Vagina (tissue), 2 donors: ENCODE results near the gene CDKN2D. TPM values are rescaled to one million over a fixed set of nuclear protein-coding genes. Genes with fewer than 3 reads are reported as not detected.

Experiments
- DNase-seq, 2 donors: peaks; one replicate each; pipeline ENCODE4 v3.0.0-alpha.2; 2017; ENCODE audit errors: extremely low spot score in 2 of 2
- H3K27ac ChIP-seq: fragments of 200-600 bp; sonication (generic); one replicate; pipeline ENCODE4 v1.5.1; 2019
- H3K27me3 ChIP-seq: fragments of 200-600 bp; sonication (generic); one replicate; pipeline ENCODE4 v1.5.1; 2019
- H3K36me3 ChIP-seq, 2 donors: fragments of 200-600 bp; sonication (generic); one replicate each; pipeline ENCODE4 v1.5.1; 2017 to 2019
- H3K4me1 ChIP-seq: fragments of 200-600 bp; sonication (generic); one replicate; pipeline ENCODE4 v1.5.1; 2019
- H3K4me3 ChIP-seq, 2 donors: fragments of 200-600 bp; sonication (generic); 1 replicate in 1 of 2; 2 replicates in 1 of 2; pipeline ENCODE4 v1.5.1; 2016 to 2019
- H3K9me3 ChIP-seq: fragments of 200-600 bp; sonication (generic); one replicate; pipeline ENCODE4 v1.5.1; 2019
- CTCF ChIP-seq, 3 experiments: fragments of 450-650 bp in 2 of 3; fragments of 200-600 bp in 1 of 3; sonication (generic) in 1 of 3; IDR thresholded peaks; one replicate each; pipeline ENCODE4 v1.5.1; 2017 to 2019; ENCODE audit warnings: antibody characterized with exemption in 3 of 3, mild to moderate bottlenecking in 2 of 3, moderate library complexity in 2 of 3
- POLR2A ChIP-seq, 2 donors: fragments of 450-650 bp; IDR thresholded peaks; one replicate each; pipeline ENCODE4 v1.6.1; 2017; ENCODE audit warnings: antibody characterized with exemption in 2 of 2, mild to moderate bottlenecking in 2 of 2, moderate library complexity in 2 of 2
- POLR2AphosphoS5 ChIP-seq, 2 donors: sonication (generic); formaldehyde crosslinking; IDR thresholded peaks; one replicate each; pipeline ENCODE4 v1.9.0; 2017; ENCODE audit warnings: antibody characterized with exemption in 2 of 2, mild to moderate bottlenecking in 2 of 2, low read depth in 1 of 2; ENCODE audit not compliant: insufficient read depth in 1 of 2
- intact Hi-C: fragments of 100-400 bp; cut with DNase I; formaldehyde crosslinking; loops from one replicate; pipeline ENCODE4 v1.15.1; 2023
- microRNA counts, 2 donors: library from miRNA; unstranded; fragments of <30 nt; microRNA quantifications; one replicate each; lab custom pipeline; 2016 to 2017
- microRNA-seq: library from miRNA; unstranded; fragments of <30 nt; microRNA quantifications from one replicate; pipeline ENCODE4, GENCODE V29; 2017; ENCODE audit warnings: borderline number of aligned reads, borderline replicate concordance
- small RNA-seq: library from RNA; depleted of rRNA; stranded (forward); fragments of <200 nt; gene quantifications from one replicate; pipeline ENCODE3, GENCODE V24; 2016
- total RNA-seq: library from RNA; depleted of rRNA; stranded (reverse); fragments of >200 nt; gene quantifications from one replicate; pipeline ENCODE4 v1.2.3, GENCODE V29; 2016

The CDKN2D gene
- total RNA-seq, 1 donor from 2014 or later: 22.8 TPM

GRCh38 chr19:10517361-10517759 lies 51.4 kb downstream of the CDKN2D start, which contains the start of gene S1PR5:
Gene S1PR5 (minus strand): TSS chr19:10517447. CDS start chr19:10515011, 2,436 bp downstream.
- no peaks in the 10 kb centered on the region for H3K36me3 ChIP-seq
- no peaks in the 10 kb centered on the region for H3K9me3 ChIP-seq
- peaks cover 41% of the 10 kb centered on the region for H3K4me1 ChIP-seq
- intact Hi-C loops: no loop called here
- TF ChIP-seq POLR2A (IDR thresholded peaks at IDR 0.05) (no peak), CTCF (IDR thresholded peaks at IDR 0.05) (no peak), POLR2AphosphoS5 (IDR thresholded peaks at IDR 0.05; ENCODE audit: insufficient read depth in 1 of 2, low read depth in 1 of 2) (no peak)
- H3K4me3 ChIP-seq: peak within 1 kb of the TSS; percentile 37 to 51
- peaks cover 5% of the 10 kb centered on the region for H3K27me3 ChIP-seq
- H3K27ac ChIP-seq: peak within 1 kb of the TSS; percentile 48
- DNase-seq: no peak

- no peak for DNase-seq
- TF ChIP-seq CTCF (IDR thresholded peaks at IDR 0.05): no peak
- TF ChIP-seq POLR2A (IDR thresholded peaks at IDR 0.05): no peak
- TF ChIP-seq POLR2AphosphoS5 (IDR thresholded peaks at IDR 0.05; ENCODE audit: insufficient read depth in 1 of 2, low read depth in 1 of 2): no peak
- H3K4me3 ChIP-seq: peak overlapping the region; percentile 37 to 51
- H3K4me1 ChIP-seq: peaks cover 41% of the 10 kb centered on the region
- peaks cover 5% of the 10 kb centered on the region for H3K27me3 ChIP-seq
- H3K9me3 ChIP-seq: no peaks in the 10 kb centered on the region
- peak overlapping the region; percentile 48 for H3K27ac ChIP-seq
- no peaks in the 10 kb centered on the region for H3K36me3 ChIP-seq
- intact Hi-C loops: no loop called here
Observed at GRCh38 chr19:10516671-10517286, 52.0 kb downstream of the CDKN2D start.

MicroRNA genes within 50 kb of the gene (microRNA counts, 767-probe panel; counts per million panel counts)
- 238 to 261 counts per million in 2 donors for microRNA hsa-miR-1238 (lab: Ali Mortazavi, UCI)

Small RNAs within 50 kb of the gene (microRNA-seq; reads per million reads assigned to microRNA genes)
- not detected for gene MIR1238

Small RNAs within 50 kb of the gene (small RNA-seq; reads per million reads assigned to genes)
- gene MIR1238 (not detected), gene RNU7-140P (not detected)

Other genes starting within 250 kb of the CDKN2D start
- 25.5 TPM for gene RAVER1, start 235.4 kb downstream of the CDKN2D start, total RNA-seq
- 7.9 TPM for gene ICAM3, start 229.4 kb downstream of the CDKN2D start, total RNA-seq
- gene TYK2, start 188.4 kb downstream of the CDKN2D start, total RNA-seq: 115 TPM
- 112 TPM for gene CDC37, start 165.4 kb downstream of the CDKN2D start, total RNA-seq
- 16.7 TPM for gene PDE4A, start 148.4 kb downstream of the CDKN2D start, total RNA-seq
- 53.5 TPM for gene KEAP1, start 65.6 kb downstream of the CDKN2D start, total RNA-seq
- 36.6 TPM for gene S1PR5, start 51.5 kb downstream of the CDKN2D start, total RNA-seq
- gene ATG4D, start 25.1 kb downstream of the CDKN2D start, total RNA-seq: 18.2 TPM
- 21.6 TPM for gene KRI1, start 3.0 kb downstream of the CDKN2D start, total RNA-seq
- gene AP1M2, start 18.3 kb upstream of the CDKN2D start, total RNA-seq: 29.0 TPM
- gene SLC44A2, start 56.6 kb upstream of the CDKN2D start, total RNA-seq: 89.4 TPM
- gene ILF3, start 85.4 kb upstream of the CDKN2D start, total RNA-seq: 125 TPM
- gene QTRT1, start 132.5 kb upstream of the CDKN2D start, total RNA-seq: 36.3 TPM
- 128 TPM for gene DNM2, start 149.1 kb upstream of the CDKN2D start, total RNA-seq